Measurements from ENCODE around the gene RASSF6.

DNA sequence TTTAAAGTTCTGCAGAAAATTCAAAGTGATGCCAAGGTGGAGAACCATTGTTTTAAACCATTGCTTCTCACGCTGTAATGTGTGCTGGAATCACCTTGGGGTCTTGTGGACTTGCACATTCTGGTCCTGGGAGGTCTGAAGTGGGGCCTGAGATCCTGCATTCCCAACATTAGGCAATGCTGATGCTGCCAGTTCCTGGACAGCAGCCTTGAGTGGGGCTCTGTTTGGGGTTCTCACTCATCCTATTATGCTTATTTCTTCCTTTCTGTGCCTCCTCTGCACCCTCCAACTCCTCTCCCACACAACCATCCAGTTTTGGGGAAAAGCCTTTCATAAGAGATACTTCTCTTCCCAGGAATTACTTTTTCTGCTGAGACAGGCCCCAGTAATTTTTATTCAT, 44.2 kb upstream of the RASSF6 start:
- TF ChIP-seq, protein P1, sequence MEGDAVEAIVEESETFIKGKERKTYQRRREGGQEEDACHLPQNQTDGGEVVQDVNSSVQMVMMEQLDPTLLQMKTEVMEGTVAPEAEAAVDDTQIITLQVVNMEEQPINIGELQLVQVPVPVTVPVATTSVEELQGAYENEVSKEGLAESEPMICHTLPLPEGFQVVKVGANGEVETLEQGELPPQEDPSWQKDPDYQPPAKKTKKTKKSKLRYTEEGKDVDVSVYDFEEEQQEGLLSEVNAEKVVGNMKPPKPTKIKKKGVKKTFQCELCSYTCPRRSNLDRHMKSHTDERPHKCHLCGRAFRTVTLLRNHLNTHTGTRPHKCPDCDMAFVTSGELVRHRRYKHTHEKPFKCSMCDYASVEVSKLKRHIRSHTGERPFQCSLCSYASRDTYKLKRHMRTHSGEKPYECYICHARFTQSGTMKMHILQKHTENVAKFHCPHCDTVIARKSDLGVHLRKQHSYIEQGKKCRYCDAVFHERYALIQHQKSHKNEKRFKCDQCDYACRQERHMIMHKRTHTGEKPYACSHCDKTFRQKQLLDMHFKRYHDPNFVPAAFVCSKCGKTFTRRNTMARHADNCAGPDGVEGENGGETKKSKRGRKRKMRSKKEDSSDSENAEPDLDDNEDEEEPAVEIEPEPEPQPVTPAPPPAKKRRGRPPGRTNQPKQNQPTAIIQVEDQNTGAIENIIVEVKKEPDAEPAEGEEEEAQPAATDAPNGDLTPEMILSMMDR (IDR thresholded peaks at IDR 0.05) = no peak
- TF ChIP-seq POLR2AphosphoS5 (IDR thresholded peaks at IDR 0.05) = no peak
